Measurements from ENCODE around the gene NOL6. TPM values are rescaled to one million over a fixed set of nuclear protein-coding genes. Genes with fewer than 3 reads are reported as not detected.
"Not testable (repeated sequence)": the region's sequence is repeated elsewhere in the genome, so short reads cannot be mapped to it uniquely, and the experiment has no call there.

The NOL6 gene
- polyA plus RNA-seq, 1 donor from 2014 or later, result 18.9 TPM

GRCh38 chr9:33436445-33436844, 37.3 kb downstream of the NOL6 start:
- no peak overlapping the region for H3K4me3 Mint-ChIP-seq
- H3K27ac Mint-ChIP-seq, result no peak overlapping the region

DNA sequence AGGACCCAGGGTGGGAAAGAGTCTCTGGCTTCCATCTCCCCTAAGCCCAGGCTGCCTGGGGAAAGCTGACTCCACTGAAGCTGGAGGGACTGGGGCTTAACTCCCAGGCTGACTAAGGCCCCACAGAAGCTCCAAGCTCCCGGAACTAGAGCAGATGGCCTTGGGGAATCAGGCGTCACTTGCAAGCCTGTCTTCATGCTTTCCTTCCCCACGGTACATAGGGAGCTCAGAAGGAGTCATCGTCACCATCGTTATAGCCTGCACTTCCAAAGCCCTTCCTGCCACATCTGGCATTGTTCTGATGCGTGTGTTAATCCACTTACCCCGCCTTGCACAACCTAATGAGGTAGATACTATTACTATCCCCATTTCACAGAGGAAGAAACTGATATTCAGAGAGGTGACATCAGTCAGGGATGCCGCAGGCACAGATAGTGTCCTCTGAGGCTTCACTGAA, 37.9 kb downstream of the NOL6 start:
- H3K27me3 Mint-ChIP-seq, result peaks cover 4% of the 10 kb centered on the region
- no peaks in the 10 kb centered on the region for H3K9me3 Mint-ChIP-seq
- no peak overlapping the region for H3K4me3 Mint-ChIP-seq
- peaks cover 3 to 5% (median 4%) of the 10 kb centered on the region in 3 donors for H3K4me1 Mint-ChIP-seq
- H3K36me3 Mint-ChIP-seq, result peaks cover 3% of the 10 kb centered on the region
- no peak overlapping the region for H3K27ac Mint-ChIP-seq

More at GRCh38 chr9:33436445-33436844, 37.3 kb downstream of the NOL6 start:
- H3K9me3 Mint-ChIP-seq, result no peaks in the 10 kb centered on the region
- peaks cover 4% of the 10 kb centered on the region for H3K27me3 Mint-ChIP-seq
- peaks cover 3 to 5% (median 4%) of the 10 kb centered on the region in 3 donors for H3K4me1 Mint-ChIP-seq
- peaks cover 3% of the 10 kb centered on the region for H3K36me3 Mint-ChIP-seq

- H3K4me3 Mint-ChIP-seq, result no peak overlapping the region
- peaks cover 4% of the 10 kb centered on the region for H3K27me3 Mint-ChIP-seq
- H3K9me3 Mint-ChIP-seq, result no peaks in the 10 kb centered on the region
- H3K4me1 Mint-ChIP-seq, result peaks cover 3 to 5% (median 4%) of the 10 kb centered on the region in 3 donors
- H3K27ac Mint-ChIP-seq, result no peak overlapping the region
- H3K36me3 Mint-ChIP-seq, result peaks cover 4% of the 10 kb centered on the region
Observed at GRCh38 chr9:33434317-33435105, 39.2 kb downstream of the NOL6 start.

DNA sequence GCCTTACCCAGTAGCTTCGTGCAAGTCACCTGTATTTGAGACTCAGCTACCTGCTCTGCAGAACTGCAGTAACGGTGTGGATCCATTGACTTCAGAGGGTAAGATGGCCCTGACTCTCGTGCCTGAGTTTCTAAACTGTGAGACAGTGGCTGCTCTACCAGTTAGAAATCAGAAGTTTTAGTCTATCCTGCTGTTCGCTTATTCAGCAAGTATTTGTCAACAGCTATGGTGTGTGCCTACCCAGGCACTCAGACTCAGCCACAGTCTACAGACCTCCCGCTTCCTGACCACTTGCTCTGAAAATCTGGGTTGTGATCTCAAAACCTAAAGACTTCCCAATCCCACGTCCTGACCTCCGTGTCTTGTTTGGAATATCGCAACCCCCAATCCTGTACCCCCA, 39.9 kb downstream of the NOL6 start:
- Mint-ChIP-seq H3K9me3 (no peaks in the 10 kb centered on the region), H3K4me1 (peaks cover 3 to 5% (median 4%) of the 10 kb centered on the region in 3 donors), H3K36me3 (peaks cover 4% of the 10 kb centered on the region), H3K4me3 (no peak overlapping the region), H3K27me3 (peaks cover 4% of the 10 kb centered on the region), H3K27ac (no peak overlapping the region)

GRCh38 chr9:33431420-33431819, 42.3 kb downstream of the NOL6 start:
- Mint-ChIP-seq H3K4me1 (no peaks in the 10 kb centered on the region), H3K9me3 (no peaks in the 10 kb centered on the region), H3K4me3 (no peak overlapping the region), H3K36me3 (peaks cover 4% of the 10 kb centered on the region), H3K27ac (no peak overlapping the region), H3K27me3 (peaks cover 4% of the 10 kb centered on the region)

DNA sequence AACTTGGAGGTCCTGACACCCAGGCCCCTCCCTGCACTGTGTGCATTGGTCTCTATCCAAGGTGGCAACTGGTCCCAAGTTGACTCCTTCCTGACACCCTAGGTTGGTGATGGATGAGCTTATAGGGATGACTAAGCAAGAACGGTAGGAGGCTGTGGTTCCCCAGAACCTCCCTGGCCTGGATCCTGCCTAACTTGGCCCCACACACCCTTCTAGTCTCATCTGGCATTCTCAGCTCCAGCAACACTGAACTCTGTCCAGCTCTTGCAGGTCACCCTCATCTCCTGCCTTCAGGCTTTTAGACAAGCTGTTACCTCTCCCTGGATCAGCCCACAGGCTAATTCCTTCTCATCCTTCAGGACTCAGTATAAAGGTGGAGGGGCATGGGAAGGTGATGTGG, 42.8 kb downstream of the NOL6 start:
- no peak overlapping the region for H3K4me3 Mint-ChIP-seq
- peaks cover 4% of the 10 kb centered on the region for H3K36me3 Mint-ChIP-seq
- H3K4me1 Mint-ChIP-seq, result no peaks in the 10 kb centered on the region
- H3K27me3 Mint-ChIP-seq, result peaks cover 1% of the 10 kb centered on the region
- no peaks in the 10 kb centered on the region for H3K9me3 Mint-ChIP-seq
- H3K27ac Mint-ChIP-seq, result no peak overlapping the region

DNA sequence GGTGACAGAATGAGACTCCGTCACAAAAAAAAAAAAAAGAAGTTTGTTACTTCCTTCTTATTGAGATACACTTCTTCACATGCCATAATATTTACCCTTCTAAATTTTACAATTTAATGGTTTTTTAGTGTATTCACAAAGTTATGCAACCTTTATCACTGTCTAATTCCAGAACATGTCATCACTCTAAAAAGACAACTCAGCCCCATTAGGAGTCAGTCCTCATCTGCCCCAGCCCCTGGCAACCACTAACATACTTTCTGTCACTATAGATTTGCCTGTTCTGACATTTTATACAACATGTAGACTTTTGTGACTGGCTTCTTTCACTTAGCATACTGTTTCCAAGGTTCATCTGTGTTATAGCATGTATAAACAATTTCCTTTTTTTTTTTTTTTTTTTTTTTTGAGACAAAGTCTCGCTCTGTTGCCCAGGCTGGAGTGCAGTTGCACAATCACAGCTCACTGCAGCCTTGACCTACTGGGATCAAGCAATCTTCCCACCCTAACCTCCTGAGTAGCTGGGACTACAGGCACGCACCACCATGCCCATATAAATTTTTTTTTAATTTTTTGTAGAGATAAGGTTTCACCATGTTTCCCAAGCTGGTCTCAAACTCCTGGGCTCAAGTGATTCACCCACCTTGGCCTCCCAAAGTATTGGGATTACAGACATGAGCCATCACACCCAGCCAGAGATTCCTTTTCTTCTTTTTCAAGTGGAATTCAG, 44.3 kb downstream of the NOL6 start:
- Mint-ChIP-seq H3K27me3 (no peaks in the 10 kb centered on the region), H3K27ac (no peak overlapping the region), H3K4me3 (no peak overlapping the region), H3K4me1 (no peaks in the 10 kb centered on the region), H3K36me3 (peaks cover 4% of the 10 kb centered on the region), H3K9me3 (no peaks in the 10 kb centered on the region)

DNA sequence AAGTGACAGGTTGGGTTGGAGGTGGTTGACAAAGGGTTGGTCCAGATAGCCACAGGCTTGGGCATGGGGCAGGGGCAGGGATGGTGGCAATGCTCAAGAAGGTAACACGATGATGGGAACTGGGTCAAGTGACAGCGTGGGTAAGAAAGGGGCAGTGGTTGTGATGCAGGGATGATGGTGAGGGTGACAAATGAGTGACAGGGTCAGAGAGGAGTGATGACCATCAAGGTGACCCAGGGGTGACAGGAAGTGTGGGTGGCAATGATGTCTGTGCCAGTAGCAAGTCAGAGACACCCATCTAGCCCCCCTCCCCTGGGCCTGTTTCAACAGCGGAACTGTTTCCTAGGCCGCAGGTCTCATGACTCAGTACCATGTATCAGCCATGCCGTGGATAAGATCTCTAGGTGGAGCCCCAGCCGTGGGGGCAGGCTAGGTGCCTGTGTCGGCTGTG, 46.9 kb downstream of the NOL6 start:
- Mint-ChIP-seq H3K27me3 (no peaks in the 10 kb centered on the region), H3K4me3 (no peak overlapping the region)

DNA sequence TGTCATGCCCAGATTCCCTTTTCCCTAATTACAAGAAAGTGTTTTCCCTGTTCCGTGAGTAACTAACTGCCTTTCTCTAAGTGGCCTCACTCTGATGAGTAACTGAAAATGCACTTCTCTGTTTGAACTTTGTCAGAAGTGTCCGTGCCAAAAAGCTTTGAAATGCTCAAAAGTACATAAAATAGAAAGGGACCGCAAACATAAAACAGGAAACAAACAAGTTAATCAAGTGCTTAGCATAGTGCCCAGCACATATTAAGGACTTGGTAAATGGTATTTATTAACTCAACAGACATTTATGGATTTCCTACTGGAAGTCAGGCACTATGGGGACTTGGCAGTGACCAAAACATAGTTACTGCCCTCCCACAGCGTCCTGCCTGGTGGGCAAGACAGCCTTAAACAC, 48.6 kb downstream of the NOL6 start:
- H3K9me3 Mint-ChIP-seq, result no peaks in the 10 kb centered on the region
- peaks cover 0 to 1% (median 0%) of the 10 kb centered on the region in 3 donors for H3K4me1 Mint-ChIP-seq
- no peaks in the 10 kb centered on the region for H3K27me3 Mint-ChIP-seq
- H3K4me3 Mint-ChIP-seq, result no peak overlapping the region
- peaks cover 1% of the 10 kb centered on the region for H3K36me3 Mint-ChIP-seq
- H3K27ac Mint-ChIP-seq, result no peak overlapping the region

More for the DNA sequence above, 46.9 kb downstream of the NOL6 start:
- Mint-ChIP-seq H3K9me3 (no peaks in the 10 kb centered on the region), H3K4me1 (no peaks in the 10 kb centered on the region), H3K36me3 (peaks cover 4% of the 10 kb centered on the region), H3K27ac (peak overlapping the region in 1 of 3 donors; percentile 27)

GRCh38 chr9:33424492-33424891, 49.2 kb downstream of the NOL6 start:
- not testable (repeated sequence) for H3K9me3 Mint-ChIP-seq, H3K36me3 Mint-ChIP-seq, H3K27ac Mint-ChIP-seq, H3K4me3 Mint-ChIP-seq, H3K4me1 Mint-ChIP-seq, H3K27me3 Mint-ChIP-seq

DNA sequence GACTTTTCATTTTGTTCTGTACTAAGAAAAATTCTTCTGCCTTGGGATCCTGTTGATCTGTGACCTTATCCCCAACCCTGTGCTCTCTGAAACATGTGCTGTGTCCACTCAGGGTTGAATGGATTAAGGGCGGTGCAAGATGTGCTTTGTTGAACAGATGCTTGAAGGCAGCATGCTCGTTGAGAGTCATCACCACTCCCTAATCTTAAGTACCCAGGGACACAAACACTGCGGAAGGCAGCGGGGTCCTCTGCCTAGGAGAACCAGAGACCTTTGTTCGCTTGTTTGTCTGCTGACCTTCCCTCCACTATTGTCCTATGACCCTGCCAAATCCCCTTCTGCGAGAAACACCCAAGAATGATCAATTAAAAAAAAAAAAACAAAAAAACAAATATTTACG, 49.7 kb downstream of the NOL6 start:
- not testable (repeated sequence) for H3K4me1 Mint-ChIP-seq, H3K4me3 Mint-ChIP-seq, H3K9me3 Mint-ChIP-seq, H3K27me3 Mint-ChIP-seq, H3K36me3 Mint-ChIP-seq, H3K27ac Mint-ChIP-seq

- Mint-ChIP-seq H3K36me3 (no peaks in the 10 kb centered on the region), H3K4me1 (peaks cover 0 to 7% (median 0%) of the 10 kb centered on the region in 3 donors), H3K4me3 (no peak overlapping the region), H3K27me3 (peaks cover 5% of the 10 kb centered on the region), H3K9me3 (no peaks in the 10 kb centered on the region), H3K27ac (no peak overlapping the region)
Observed at GRCh38 chr9:33419708-33420303, 53.9 kb downstream of the NOL6 start.

DNA sequence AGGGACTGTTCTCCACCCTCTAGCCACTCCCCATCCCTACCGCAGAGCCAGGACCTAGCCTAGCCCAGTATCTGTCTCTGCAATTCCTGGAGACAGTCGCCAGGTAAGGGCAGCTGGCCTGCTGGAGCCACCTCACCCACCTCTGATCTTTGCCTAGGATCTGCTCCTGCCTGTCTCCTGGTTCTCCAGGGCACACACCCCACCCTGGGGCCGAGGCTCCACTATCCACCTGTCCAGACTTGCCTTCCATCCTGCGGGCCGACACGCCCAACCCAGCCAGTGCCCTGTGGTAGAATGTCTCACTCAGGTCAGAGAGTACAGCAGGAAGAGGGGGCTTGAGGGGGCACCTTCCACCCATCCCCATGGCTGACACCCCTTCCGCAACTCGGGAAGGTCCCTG, 55.6 kb downstream of the NOL6 start:
- peaks cover 8% of the 10 kb centered on the region for H3K27me3 Mint-ChIP-seq
- no peaks in the 10 kb centered on the region for H3K9me3 Mint-ChIP-seq
- H3K4me3 Mint-ChIP-seq, result no peak overlapping the region
- H3K4me1 Mint-ChIP-seq, result peaks cover 0 to 7% (median 3%) of the 10 kb centered on the region in 3 donors
- no peaks in the 10 kb centered on the region for H3K36me3 Mint-ChIP-seq
- no peak overlapping the region for H3K27ac Mint-ChIP-seq

DNA sequence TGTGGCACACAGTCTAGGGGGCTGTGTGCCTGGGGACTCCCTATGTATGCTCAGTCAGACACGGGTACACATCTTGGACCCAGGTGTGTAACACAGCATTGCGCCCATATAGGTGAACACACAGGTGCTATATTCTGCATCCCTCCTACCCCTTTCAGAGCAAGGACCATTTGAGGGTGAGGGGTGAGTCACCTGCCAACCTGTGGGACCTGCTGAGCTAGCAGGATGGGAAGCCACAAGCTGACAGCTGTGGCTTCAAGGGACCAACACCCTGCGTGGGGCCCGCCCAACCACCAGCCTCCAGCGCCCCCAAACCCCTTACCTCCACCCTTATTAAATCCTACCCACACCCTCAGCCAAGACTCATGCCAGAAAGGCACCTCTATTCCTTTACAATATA, 56.7 kb downstream of the NOL6 start:
- peaks cover 8% of the 10 kb centered on the region for H3K27me3 Mint-ChIP-seq
- peaks cover 0 to 7% (median 3%) of the 10 kb centered on the region in 3 donors for H3K4me1 Mint-ChIP-seq
- peak overlapping the region in 1 of 3 donors; percentile 76 for H3K27ac Mint-ChIP-seq
- H3K4me3 Mint-ChIP-seq, result peak overlapping the region in 1 of 4 donors; percentile 74
- H3K36me3 Mint-ChIP-seq, result no peaks in the 10 kb centered on the region
- no peaks in the 10 kb centered on the region for H3K9me3 Mint-ChIP-seq

DNA sequence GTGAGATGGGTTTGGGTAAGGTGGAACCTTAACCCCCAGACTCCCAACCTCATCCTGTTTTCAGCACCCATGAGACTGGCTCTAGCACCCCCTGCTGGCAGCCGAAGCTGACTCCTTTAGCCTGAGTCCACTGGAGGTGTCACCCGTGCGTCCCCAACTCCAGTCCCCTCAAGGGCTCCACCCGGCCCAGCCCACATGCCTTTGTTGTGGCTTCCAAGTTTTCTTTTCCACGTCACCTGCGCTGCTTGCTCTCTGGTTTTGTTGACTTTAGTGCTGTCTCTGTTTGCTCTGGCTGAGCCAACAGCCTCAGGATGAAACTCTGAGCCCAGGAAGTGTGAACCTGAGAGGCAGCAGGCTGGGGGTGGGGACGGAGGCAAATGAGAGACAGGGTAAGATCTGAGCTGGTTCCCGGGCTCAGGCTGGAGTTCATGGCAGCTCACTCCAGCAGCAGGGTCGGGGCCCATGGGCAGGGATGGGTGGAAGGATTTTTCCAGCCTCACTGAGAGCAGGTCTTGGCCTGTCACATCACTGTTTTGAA, 58.2 kb downstream of the NOL6 start:
- Mint-ChIP-seq H3K4me3 (no peak overlapping the region), H3K27me3 (peaks cover 9% of the 10 kb centered on the region), H3K9me3 (no peaks in the 10 kb centered on the region), H3K27ac (peak overlapping the region in 1 of 3 donors; percentile 80), H3K36me3 (no peaks in the 10 kb centered on the region), H3K4me1 (peaks cover 0 to 7% (median 3%) of the 10 kb centered on the region in 3 donors)
